Measurements from ENCODE around the gene FARP2. TPM values are rescaled to one million over a fixed set of nuclear protein-coding genes. Genes with fewer than 3 reads are reported as not detected.

Gene FARP2
- total RNA-seq, 1 experiment from 2014 or later: 49.3 TPM

DNA sequence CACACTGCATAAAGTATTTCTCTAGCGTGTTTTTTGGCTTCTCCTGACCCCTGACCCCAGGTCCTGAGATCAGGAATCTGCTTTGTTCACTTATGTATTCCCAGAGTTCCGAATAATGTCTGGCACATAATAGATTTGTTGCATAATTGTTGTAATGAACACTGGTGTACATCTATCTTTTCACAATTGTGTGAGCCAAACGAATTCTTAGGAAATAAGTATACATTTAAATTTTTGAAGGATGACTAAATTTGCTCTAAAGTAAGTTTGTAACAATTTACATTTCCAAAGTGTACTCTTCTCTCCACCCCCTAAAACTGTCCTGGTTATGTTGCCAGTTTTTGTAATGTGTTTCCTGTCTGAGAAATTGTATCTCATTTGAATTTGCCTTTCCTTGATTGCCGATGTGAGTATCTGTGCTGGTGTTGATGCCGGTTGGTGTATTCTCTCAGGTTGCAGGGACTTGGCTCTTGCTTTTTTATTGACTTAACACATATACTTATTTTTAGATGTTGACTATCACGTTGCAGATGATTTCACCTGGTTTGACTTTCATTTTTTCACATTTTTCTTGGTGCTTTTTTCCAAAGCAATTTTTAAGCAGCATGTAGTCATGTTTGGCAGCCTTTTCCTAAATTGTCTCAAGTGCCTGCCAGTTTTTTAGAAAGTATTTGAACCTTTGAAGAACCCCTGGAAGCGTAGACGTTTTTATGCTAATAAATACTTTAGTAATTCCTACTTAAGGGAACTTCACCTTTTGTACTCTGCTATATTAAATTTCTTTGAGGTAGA, 16.1 kb upstream of the FARP2 start:
- ChIA-PET RAD21 (ENCODE audit: low non-redundant PET in 1 of 2, low total read pairs in 2 of 2, uncharacterized antibody in 2 of 2, unreplicated experiment in 2 of 2) (no interaction called here), POLR2A (no interaction called here), CTCF (no interaction called here)
- DNase-seq (ENCODE audit: low read depth, low spot score) (no peak), ATAC-seq (no peak)
- peaks cover 65% of the 10 kb centered on the region for H3K79me2 ChIP-seq (ENCODE audit: insufficient read depth, low read length)
- no peaks in the 10 kb centered on the region for H3K27me3 ChIP-seq (ENCODE audit: insufficient read depth, low read length)
- peaks cover 14% of the 10 kb centered on the region; the same call in 1 of the 2 replicates for H4K20me1 ChIP-seq (ENCODE audit: insufficient read depth)
- H3K4me2 ChIP-seq (ENCODE audit: low read length): no peak overlapping the region
- no peak overlapping the region for H3K9ac ChIP-seq (ENCODE audit: low read length)
- intact Hi-C loops (cut with micrococcal nuclease): no loop called here
- no peaks in the 10 kb centered on the region for H3K9me2 ChIP-seq (ENCODE audit: insufficient read depth)
- TF ChIP-seq TCF7L2 (IDR thresholded peaks at IDR 0.05; ENCODE audit: borderline replicate concordance, extremely low read depth, insufficient read depth, insufficient read length) (no peak), EZH2 (IDR thresholded peaks at IDR 0.05) (no peak), POLR2AphosphoS5 (IDR thresholded peaks at IDR 0.05; ENCODE audit: low read depth, low read length) (no peak), CBX3 (IDR thresholded peaks at IDR 0.05; ENCODE audit: low read depth) (no peak), ZNF274 (IDR thresholded peaks at IDR 0.05; ENCODE audit: low read depth, low read length) (no peak), ELF1 (IDR thresholded peaks at IDR 0.05; ENCODE audit: borderline replicate concordance, low read depth) (no peak), CTCF (IDR thresholded peaks at IDR 0.05 in 2 of 3, conservative IDR thresholded peaks at IDR 0.05 in 1 of 3; ENCODE audit: borderline replicate concordance in 1 of 3, insufficient read depth in 1 of 3, low read depth in 2 of 3, low read length in 2 of 3) (no peak), CEBPB (IDR thresholded peaks at IDR 0.05; ENCODE audit: low read depth) (no peak), SIN3A (IDR thresholded peaks at IDR 0.05; ENCODE audit: low read depth) (no peak), EGR1 (IDR thresholded peaks at IDR 0.05; ENCODE audit: low read depth) (no peak), SP1 (IDR thresholded peaks at IDR 0.05; ENCODE audit: low read depth) (no peak), FOSL1 (IDR thresholded peaks at IDR 0.05; ENCODE audit: low read depth) (no peak), RAD21 (IDR thresholded peaks at IDR 0.05; ENCODE audit: low read depth) (no peak), MAX (IDR thresholded peaks at IDR 0.05) (no peak)
- TF ChIP-seq, protein P1, sequence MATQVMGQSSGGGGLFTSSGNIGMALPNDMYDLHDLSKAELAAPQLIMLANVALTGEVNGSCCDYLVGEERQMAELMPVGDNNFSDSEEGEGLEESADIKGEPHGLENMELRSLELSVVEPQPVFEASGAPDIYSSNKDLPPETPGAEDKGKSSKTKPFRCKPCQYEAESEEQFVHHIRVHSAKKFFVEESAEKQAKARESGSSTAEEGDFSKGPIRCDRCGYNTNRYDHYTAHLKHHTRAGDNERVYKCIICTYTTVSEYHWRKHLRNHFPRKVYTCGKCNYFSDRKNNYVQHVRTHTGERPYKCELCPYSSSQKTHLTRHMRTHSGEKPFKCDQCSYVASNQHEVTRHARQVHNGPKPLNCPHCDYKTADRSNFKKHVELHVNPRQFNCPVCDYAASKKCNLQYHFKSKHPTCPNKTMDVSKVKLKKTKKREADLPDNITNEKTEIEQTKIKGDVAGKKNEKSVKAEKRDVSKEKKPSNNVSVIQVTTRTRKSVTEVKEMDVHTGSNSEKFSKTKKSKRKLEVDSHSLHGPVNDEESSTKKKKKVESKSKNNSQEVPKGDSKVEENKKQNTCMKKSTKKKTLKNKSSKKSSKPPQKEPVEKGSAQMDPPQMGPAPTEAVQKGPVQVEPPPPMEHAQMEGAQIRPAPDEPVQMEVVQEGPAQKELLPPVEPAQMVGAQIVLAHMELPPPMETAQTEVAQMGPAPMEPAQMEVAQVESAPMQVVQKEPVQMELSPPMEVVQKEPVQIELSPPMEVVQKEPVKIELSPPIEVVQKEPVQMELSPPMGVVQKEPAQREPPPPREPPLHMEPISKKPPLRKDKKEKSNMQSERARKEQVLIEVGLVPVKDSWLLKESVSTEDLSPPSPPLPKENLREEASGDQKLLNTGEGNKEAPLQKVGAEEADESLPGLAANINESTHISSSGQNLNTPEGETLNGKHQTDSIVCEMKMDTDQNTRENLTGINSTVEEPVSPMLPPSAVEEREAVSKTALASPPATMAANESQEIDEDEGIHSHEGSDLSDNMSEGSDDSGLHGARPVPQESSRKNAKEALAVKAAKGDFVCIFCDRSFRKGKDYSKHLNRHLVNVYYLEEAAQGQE (IDR thresholded peaks at IDR 0.05; ENCODE audit: low read depth): no peak
- TF ChIP-seq, protein P2, sequence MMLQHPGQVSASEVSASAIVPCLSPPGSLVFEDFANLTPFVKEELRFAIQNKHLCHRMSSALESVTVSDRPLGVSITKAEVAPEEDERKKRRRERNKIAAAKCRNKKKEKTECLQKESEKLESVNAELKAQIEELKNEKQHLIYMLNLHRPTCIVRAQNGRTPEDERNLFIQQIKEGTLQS (IDR thresholded peaks at IDR 0.05): no peak
- no TSS peak for BruUV-seq (replicated peaks)
- H3K27ac ChIP-seq (ENCODE audit: low read depth, low read length): no peak overlapping the region
- H2AFZ ChIP-seq (ENCODE audit: low read depth, low read length, poor library complexity, severe bottlenecking): no peak overlapping the region
- H3K4me1 ChIP-seq (ENCODE audit: control insufficient read depth in 1 of 2, insufficient read depth in 2 of 2, low read length in 2 of 2): no peaks in the 10 kb centered on the region
- H3K9me3 ChIP-seq (ENCODE audit: control insufficient read depth in 1 of 2, insufficient read depth in 1 of 2, low read depth in 1 of 2, low read length in 2 of 2): no peaks in the 10 kb centered on the region
- peaks cover 66 to 70% of the 10 kb centered on the region in 2 experiments for H3K36me3 ChIP-seq (ENCODE audit: control insufficient read depth in 1 of 2, insufficient read depth in 2 of 2, low read length in 2 of 2)
- H3K4me3 ChIP-seq (replicated peaks in 1 of 2; ENCODE audit: low read depth in 1 of 2, low read length in 2 of 2): no peak overlapping the region

All from HCT116 (cell line).